ELF-1 (cell line): Measurements from ENCODE around the gene PHLDB2.
A peak's percentile ranks its signal among the peaks of the same experiment; 100 is the strongest.

Experiments
- DNase-seq: peaks from one replicate; pipeline ENCODE4 v3.0.0-alpha.2; 2016; ENCODE audit warnings: low read depth, low spot score

The PHLDB2 gene

GRCh38 chr3:111851511-111851954 lies 7.5 kb upstream of the PHLDB2 start:
- peak; percentile 45 for DNase-seq

GRCh38 chr3:111852540-111852939 lies 6.5 kb upstream of the PHLDB2 start:
- no peak for DNase-seq

- no peak for DNase-seq
These were observed 6.0 kb upstream of the PHLDB2 start for GRCh38 chr3:111853068-111853467.

- DNase-seq = no peak
These were observed 4.1 kb upstream of the PHLDB2 start for GRCh38 chr3:111854990-111855389.

GRCh38 chr3:111856501-111856900 lies 2.6 kb upstream of the PHLDB2 start:
- no peak for DNase-seq

- DNase-seq = no peak
These were observed 1.6 kb upstream of the PHLDB2 start for GRCh38 chr3:111857474-111857873.

- DNase-seq = no peak
These were observed 423 bp upstream of the PHLDB2 start for GRCh38 chr3:111858642-111859041.

GRCh38 chr3:111859974-111860859 lies 1.2 kb downstream of the PHLDB2 start:
- peak; percentile 97 for DNase-seq

GRCh38 chr3:111861391-111861790 lies 2.3 kb downstream of the PHLDB2 start:
- no peak for DNase-seq

GRCh38 chr3:111862415-111862814 lies 3.4 kb downstream of the PHLDB2 start:
- peak; percentile 52 for DNase-seq

- DNase-seq = no peak
These were observed 3.9 kb downstream of the PHLDB2 start for GRCh38 chr3:111862974-111863373.

- no peak for DNase-seq
These were observed 5.1 kb downstream of the PHLDB2 start for GRCh38 chr3:111863942-111864694.

- DNase-seq = no peak
These were observed 6.0 kb downstream of the PHLDB2 start for GRCh38 chr3:111864821-111865656.

- no peak for DNase-seq
These were observed 8.9 kb downstream of the PHLDB2 start for GRCh38 chr3:111867889-111868426.

GRCh38 chr3:111870620-111871019 lies 11.6 kb downstream of the PHLDB2 start:
- DNase-seq = no peak

GRCh38 chr3:111871809-111872623 lies 13.0 kb downstream of the PHLDB2 start:
- DNase-seq = no peak

- DNase-seq = no peak
These were observed 13.9 kb downstream of the PHLDB2 start for GRCh38 chr3:111872979-111873378.

GRCh38 chr3:111874177-111874820 lies 15.2 kb downstream of the PHLDB2 start:
- DNase-seq = no peak

- DNase-seq = no peak
These were observed 22.4 kb downstream of the PHLDB2 start for GRCh38 chr3:111881480-111881879.

- no peak for DNase-seq
These were observed 23.1 kb downstream of the PHLDB2 start for GRCh38 chr3:111882194-111882593.
